Mucosa of stomach (tissue), 1 donor: ENCODE results near the gene RNF157.
"Not testable (repeated sequence)": the region's sequence is repeated elsewhere in the genome, so short reads cannot be mapped to it uniquely, and the experiment has no call there.

Experiments
- H3K27me3 ChIP-seq: one replicate; pipeline ENCODE4 v1.7.0; 2013; ENCODE audit warnings: mild to moderate bottlenecking, low read length; ENCODE audit not compliant: control insufficient read depth, insufficient read depth
- H3K36me3 ChIP-seq: one replicate; pipeline ENCODE4 v1.7.0; 2013; ENCODE audit warnings: low read length; ENCODE audit not compliant: control insufficient read depth, insufficient read depth
- H3K4me1 ChIP-seq: one replicate; pipeline ENCODE4 v1.7.0; 2013; ENCODE audit warnings: mild to moderate bottlenecking, low read length; ENCODE audit not compliant: control insufficient read depth, insufficient read depth
- H3K4me3 ChIP-seq: one replicate; pipeline ENCODE4 v1.7.0; 2013; ENCODE audit warnings: low read length
- H3K9ac ChIP-seq: one replicate; pipeline ENCODE4 v1.7.0; 2013; ENCODE audit warnings: mild to moderate bottlenecking, low read length, moderate library complexity
- H3K9me3 ChIP-seq: one replicate; pipeline ENCODE4 v1.7.0; 2013; ENCODE audit warnings: mild to moderate bottlenecking, low read length, moderate library complexity; ENCODE audit not compliant: control insufficient read depth
- donor health status: Pancreatic carcinoma.

The RNF157 gene

GRCh38 chr17:76255801-76256429, 15.6 kb upstream of the RNF157 start:
- Histone ChIP-seq H3K36me3 (no peaks in the 10 kb centered on the region), H3K27me3 (no peaks in the 10 kb centered on the region), H3K9ac (no peak overlapping the region), H3K4me3 (no peak overlapping the region), H3K9me3 (no peaks in the 10 kb centered on the region), H3K4me1 (peaks cover 49% of the 10 kb centered on the region)

- H3K9ac ChIP-seq, result no peak overlapping the region
- no peaks in the 10 kb centered on the region for H3K9me3 ChIP-seq
- no peak overlapping the region for H3K4me3 ChIP-seq
- no peaks in the 10 kb centered on the region for H3K36me3 ChIP-seq
- peaks cover 33% of the 10 kb centered on the region for H3K4me1 ChIP-seq
- no peaks in the 10 kb centered on the region for H3K27me3 ChIP-seq
Observed at GRCh38 chr17:76254275-76254674, 14.0 kb upstream of the RNF157 start.

- H3K4me1 ChIP-seq, result peaks cover 30% of the 10 kb centered on the region
- H3K27me3 ChIP-seq, result no peaks in the 10 kb centered on the region
- H3K4me3 ChIP-seq, result no peak overlapping the region
- no peak overlapping the region for H3K9ac ChIP-seq
- H3K36me3 ChIP-seq, result no peaks in the 10 kb centered on the region
- H3K9me3 ChIP-seq, result no peaks in the 10 kb centered on the region
Observed at GRCh38 chr17:76253841-76254240, 13.5 kb upstream of the RNF157 start.

- H3K9me3 ChIP-seq, H3K27me3 ChIP-seq, H3K4me3 ChIP-seq, H3K36me3 ChIP-seq, H3K9ac ChIP-seq: not testable (repeated sequence)
- H3K4me1 ChIP-seq, result peaks cover 25% of the 10 kb centered on the region
Observed at GRCh38 chr17:76252967-76253766, 12.9 kb upstream of the RNF157 start.

GRCh38 chr17:76252040-76252954, 12.0 kb upstream of the RNF157 start:
- no peaks in the 10 kb centered on the region for H3K27me3 ChIP-seq
- no peak overlapping the region for H3K4me3 ChIP-seq
- H3K4me1 ChIP-seq, result peaks cover 30% of the 10 kb centered on the region
- no peaks in the 10 kb centered on the region for H3K36me3 ChIP-seq
- no peak overlapping the region for H3K9ac ChIP-seq
- H3K9me3 ChIP-seq, result no peaks in the 10 kb centered on the region

GRCh38 chr17:76251478-76252039, 11.3 kb upstream of the RNF157 start:
- Histone ChIP-seq H3K4me3 (no peak overlapping the region), H3K4me1 (peaks cover 32% of the 10 kb centered on the region), H3K9ac (no peak overlapping the region)

GRCh38 chr17:76250141-76250540, 9.8 kb upstream of the RNF157 start:
- H3K4me3 ChIP-seq, result no peak overlapping the region
- no peak overlapping the region for H3K9ac ChIP-seq
- no peaks in the 10 kb centered on the region for H3K36me3 ChIP-seq
- H3K27me3 ChIP-seq, result no peaks in the 10 kb centered on the region
- peaks cover 37% of the 10 kb centered on the region for H3K4me1 ChIP-seq
- H3K9me3 ChIP-seq, result no peaks in the 10 kb centered on the region

More at GRCh38 chr17:76251478-76252039, 11.3 kb upstream of the RNF157 start:
- H3K36me3 ChIP-seq, result no peaks in the 10 kb centered on the region
- H3K27me3 ChIP-seq, result no peaks in the 10 kb centered on the region
- H3K9me3 ChIP-seq, result no peaks in the 10 kb centered on the region

GRCh38 chr17:76248013-76248782, 7.9 kb upstream of the RNF157 start:
- Histone ChIP-seq H3K36me3 (no peaks in the 10 kb centered on the region), H3K27me3 (peaks cover 4% of the 10 kb centered on the region), H3K9me3 (no peaks in the 10 kb centered on the region), H3K4me1 (peaks cover 37% of the 10 kb centered on the region), H3K4me3 (no peak overlapping the region), H3K9ac (no peak overlapping the region)

GRCh38 chr17:76247304-76247703, 7.0 kb upstream of the RNF157 start:
- peaks cover 32% of the 10 kb centered on the region for H3K4me1 ChIP-seq
- H3K4me3 ChIP-seq, result no peak overlapping the region
- peaks cover 5% of the 10 kb centered on the region for H3K27me3 ChIP-seq
- H3K9me3 ChIP-seq, result no peaks in the 10 kb centered on the region
- no peaks in the 10 kb centered on the region for H3K36me3 ChIP-seq
- no peak overlapping the region for H3K9ac ChIP-seq

GRCh38 chr17:76246080-76247066, 6.1 kb upstream of the RNF157 start:
- Histone ChIP-seq H3K9me3 (no peaks in the 10 kb centered on the region), H3K4me1 (peaks cover 23% of the 10 kb centered on the region), H3K4me3 (no peak overlapping the region), H3K9ac (no peak overlapping the region), H3K27me3 (peaks cover 14% of the 10 kb centered on the region), H3K36me3 (no peaks in the 10 kb centered on the region)
